OCI-LY3 (cell line): ENCODE results near the gene NRSN2.
A peak's percentile ranks its signal among the peaks of the same experiment; 100 is the strongest.

Source experiments
- H2AFZ ChIP-seq: fragments of 200-600, 300-600 bp; shearing (Covaris generic); 2 replicates; pipeline ENCODE4 v1.6.0; 2014; ENCODE audit warnings: antibody characterized with exemption, low read depth, low read length
- H3K27ac ChIP-seq: fragments of 200-600, 300-600 bp; sonication (generic); 2 replicates; pipeline ENCODE4 v1.5.1; 2014; ENCODE audit warnings: mild to moderate bottlenecking, low read length, moderate library complexity, mixed read lengths
- H3K27me3 ChIP-seq: fragments of 200-600, 300-600 bp; sonication (generic); 2 replicates; pipeline ENCODE4 v1.6.1; 2014; ENCODE audit warnings: low read depth, low read length, mixed read lengths
- H3K36me3 ChIP-seq: fragments of 200-600, 300-600 bp; sonication (generic); replicated peaks from 2 replicates; pipeline ENCODE3; 2014; ENCODE audit warnings: low read depth, low read length, mixed read lengths
- H3K4me1 ChIP-seq: fragments of 300-600, 200-600 bp; sonication (generic); 2 replicates; pipeline ENCODE4 v1.6.1; 2014; ENCODE audit warnings: low read length, mixed read lengths
- H3K4me2 ChIP-seq: fragments of 200-600, 300-600 bp; sonication (generic); 2 replicates; pipeline ENCODE4 v1.6.1; 2014; ENCODE audit warnings: low read length, mixed read lengths
- H3K4me3 ChIP-seq: fragments of 300-600, 200-600 bp; sonication (generic); 2 replicates; pipeline ENCODE4 v1.5.1; 2014; ENCODE audit warnings: antibody characterized with exemption, mild to moderate bottlenecking, low read length, moderate library complexity
- H3K79me2 ChIP-seq: fragments of 300-600, 200-600 bp; shearing (Covaris generic); 2 replicates; pipeline ENCODE4 v1.6.1; 2014; ENCODE audit warnings: mild to moderate bottlenecking, low read length, mixed read lengths
- H3K9ac ChIP-seq: fragments of 300-600, 200-600 bp; shearing (Covaris generic); 2 replicates; pipeline ENCODE4 v1.6.0; 2014; ENCODE audit warnings: mild to moderate bottlenecking, low read length, moderate library complexity
- H3K9me3 ChIP-seq: fragments of 200-600, 300-600 bp; shearing (Covaris generic); 2 replicates; pipeline ENCODE4 v1.6.1; 2014; ENCODE audit warnings: low read length, mixed read lengths; ENCODE audit not compliant: insufficient read depth
- H4K20me1 ChIP-seq: fragments of 200-600, 300-600 bp; sonication (generic); 2 replicates; pipeline ENCODE4 v1.6.1; 2016; ENCODE audit warnings: low read length, mixed read lengths; ENCODE audit not compliant: insufficient read depth
- EZH2phosphoT487 ChIP-seq: fragments of 200-600 bp; shearing (Covaris generic); IDR thresholded peaks from 2 replicates; pipeline ENCODE4 v1.6.1; 2018; ENCODE audit warnings: antibody characterized with exemption, mixed run types, low read depth
- TF ChIP-seq, protein P1 (sequence below): fragments of 200-600, 300-600 bp; sonication (generic); IDR thresholded peaks from 2 replicates; pipeline ENCODE4 v1.5.1; 2014; ENCODE audit warnings: antibody characterized with exemption, low read length, low read depth

Gene NRSN2

DNA sequence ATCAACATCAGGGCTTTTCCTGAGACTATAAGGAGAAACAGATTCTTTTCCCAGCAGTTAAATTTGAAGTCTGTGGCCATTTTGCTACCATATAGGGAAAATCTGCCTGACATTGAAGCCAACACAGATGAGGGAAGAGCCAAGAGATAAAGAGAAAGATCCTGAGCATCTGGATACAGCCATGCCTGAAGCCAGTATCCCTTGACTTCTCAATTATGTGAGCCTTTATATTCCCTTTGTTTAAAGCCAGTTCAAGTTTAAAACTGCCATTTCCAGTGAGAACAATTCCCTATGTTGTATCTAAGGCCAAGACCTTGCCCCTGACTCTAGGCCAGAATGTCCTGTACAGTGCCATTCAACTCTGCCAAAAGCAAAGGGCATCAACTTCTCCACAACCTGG lies 3.8 kb upstream of the NRSN2 start:
- H3K27me3 ChIP-seq, result no peaks in the 10 kb centered on the region
- no peak overlapping the region for H3K27ac ChIP-seq
- H3K4me1 ChIP-seq, result peaks cover 13% of the 10 kb centered on the region
- no peaks in the 10 kb centered on the region for H3K79me2 ChIP-seq
- H3K9me3 ChIP-seq, result no peaks in the 10 kb centered on the region
- no peak overlapping the region for H3K4me2 ChIP-seq
- TF ChIP-seq, protein P1, sequence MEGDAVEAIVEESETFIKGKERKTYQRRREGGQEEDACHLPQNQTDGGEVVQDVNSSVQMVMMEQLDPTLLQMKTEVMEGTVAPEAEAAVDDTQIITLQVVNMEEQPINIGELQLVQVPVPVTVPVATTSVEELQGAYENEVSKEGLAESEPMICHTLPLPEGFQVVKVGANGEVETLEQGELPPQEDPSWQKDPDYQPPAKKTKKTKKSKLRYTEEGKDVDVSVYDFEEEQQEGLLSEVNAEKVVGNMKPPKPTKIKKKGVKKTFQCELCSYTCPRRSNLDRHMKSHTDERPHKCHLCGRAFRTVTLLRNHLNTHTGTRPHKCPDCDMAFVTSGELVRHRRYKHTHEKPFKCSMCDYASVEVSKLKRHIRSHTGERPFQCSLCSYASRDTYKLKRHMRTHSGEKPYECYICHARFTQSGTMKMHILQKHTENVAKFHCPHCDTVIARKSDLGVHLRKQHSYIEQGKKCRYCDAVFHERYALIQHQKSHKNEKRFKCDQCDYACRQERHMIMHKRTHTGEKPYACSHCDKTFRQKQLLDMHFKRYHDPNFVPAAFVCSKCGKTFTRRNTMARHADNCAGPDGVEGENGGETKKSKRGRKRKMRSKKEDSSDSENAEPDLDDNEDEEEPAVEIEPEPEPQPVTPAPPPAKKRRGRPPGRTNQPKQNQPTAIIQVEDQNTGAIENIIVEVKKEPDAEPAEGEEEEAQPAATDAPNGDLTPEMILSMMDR, result no peak
- TF ChIP-seq EZH2phosphoT487, result no peak
- no peak overlapping the region for H3K9ac ChIP-seq
- no peak overlapping the region for H3K4me3 ChIP-seq
- H2AFZ ChIP-seq, result no peak overlapping the region
- no peaks in the 10 kb centered on the region for H4K20me1 ChIP-seq
- H3K36me3 ChIP-seq, result peaks cover 4% of the 10 kb centered on the region

GRCh38 chr20:346033-346639 lies 775 bp upstream of the NRSN2 start:
- Histone ChIP-seq H4K20me1 (no peaks in the 10 kb centered on the region), H3K36me3 (peaks cover 7% of the 10 kb centered on the region), H3K4me2 (peak overlapping the region; percentile 95), H3K79me2 (no peaks in the 10 kb centered on the region), H3K4me3 (peak overlapping the region; percentile 81), H3K27ac (no peak overlapping the region), H3K27me3 (no peaks in the 10 kb centered on the region), H2AFZ (peak overlapping the region; percentile 40), H3K4me1 (peaks cover 12% of the 10 kb centered on the region), H3K9me3 (no peaks in the 10 kb centered on the region), H3K9ac (peak overlapping the region; percentile 90)
- TF ChIP-seq, protein P1, result no peak
- no peak for TF ChIP-seq EZH2phosphoT487

DNA sequence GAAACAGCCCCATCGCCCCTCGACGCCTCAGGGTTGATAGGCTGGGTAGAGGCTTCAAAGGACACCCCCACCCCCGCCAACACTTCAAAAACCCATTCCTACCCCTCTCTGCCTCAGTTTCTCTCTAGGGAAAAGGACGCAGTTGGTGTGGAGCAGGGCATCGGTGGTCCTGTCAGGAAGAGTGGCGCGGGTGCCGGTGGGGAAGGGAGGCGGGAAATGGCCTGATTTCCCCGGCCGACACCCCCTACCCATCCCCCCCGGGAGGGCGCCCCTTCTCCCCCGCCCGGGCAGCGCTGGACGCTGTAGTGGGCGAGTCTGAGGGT lies 367 bp downstream of the NRSN2 start:
- Histone ChIP-seq H3K79me2 (no peaks in the 10 kb centered on the region), H3K4me3 (peak overlapping the region; percentile 81), H3K27me3 (no peaks in the 10 kb centered on the region), H3K9ac (peak overlapping the region; percentile 90), H3K36me3 (peaks cover 7% of the 10 kb centered on the region), H3K9me3 (no peaks in the 10 kb centered on the region), H3K27ac (peak overlapping the region; percentile 53), H4K20me1 (no peaks in the 10 kb centered on the region), H3K4me1 (peaks cover 12% of the 10 kb centered on the region), H3K4me2 (peak overlapping the region; percentile 95), H2AFZ (peak overlapping the region; percentile 48)
- TF ChIP-seq, protein P1, result no peak
- no peak for TF ChIP-seq EZH2phosphoT487

GRCh38 chr20:347640-348484 lies 951 bp downstream of the NRSN2 start:
- peaks cover 7% of the 10 kb centered on the region for H3K36me3 ChIP-seq
- TF ChIP-seq, protein P1, result no peak
- no peak for TF ChIP-seq EZH2phosphoT487
- H3K9ac ChIP-seq, result peak overlapping the region; percentile 90
- no peaks in the 10 kb centered on the region for H3K9me3 ChIP-seq
- H2AFZ ChIP-seq, result peak overlapping the region; percentile 48
- peaks cover 12% of the 10 kb centered on the region for H3K4me1 ChIP-seq
- no peaks in the 10 kb centered on the region for H3K27me3 ChIP-seq
- peak overlapping the region; percentile 95 for H3K4me2 ChIP-seq
- H3K27ac ChIP-seq, result peak overlapping the region; percentile 53
- no peaks in the 10 kb centered on the region for H4K20me1 ChIP-seq
- peak overlapping the region; percentile 81 for H3K4me3 ChIP-seq
- no peaks in the 10 kb centered on the region for H3K79me2 ChIP-seq
